Measurements from ENCODE around the gene HEPN1.

The HEPN1 gene

DNA sequence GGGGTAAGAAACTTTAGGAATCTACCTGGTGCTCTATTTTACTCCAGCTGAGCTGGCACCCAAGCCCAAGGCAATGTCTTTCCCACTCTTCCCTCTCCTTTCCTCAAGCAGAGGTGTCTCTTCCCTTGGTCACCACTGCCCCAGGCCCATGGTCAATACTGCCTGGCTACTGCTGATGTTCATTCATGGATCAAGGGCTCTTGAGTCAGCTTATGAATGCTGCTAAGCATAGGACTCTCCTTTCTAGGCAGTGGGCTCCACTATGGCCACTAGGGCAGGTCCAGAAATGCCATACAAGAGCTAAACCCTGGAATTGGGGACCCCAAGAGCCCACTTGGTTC, 2.7 kb upstream of the HEPN1 start:
- no peak for TF ChIP-seq POLR2A (IDR thresholded peaks at IDR 0.05; ENCODE audit: low read depth, low read length)
- no peak for TF ChIP-seq POLR2AphosphoS5 (IDR thresholded peaks at IDR 0.05; ENCODE audit: low read depth, low read length)
- no peak for TF ChIP-seq PAX5 (IDR thresholded peaks at IDR 0.05; ENCODE audit: insufficient read depth, low read length, severe bottlenecking)
- TF ChIP-seq TAF1 (IDR thresholded peaks at IDR 0.05; ENCODE audit: low read depth, low read length) = no peak
- DNase-seq (ENCODE audit: insufficient read length, low spot score) = no peak
- FAIRE-seq = no peak

DNA sequence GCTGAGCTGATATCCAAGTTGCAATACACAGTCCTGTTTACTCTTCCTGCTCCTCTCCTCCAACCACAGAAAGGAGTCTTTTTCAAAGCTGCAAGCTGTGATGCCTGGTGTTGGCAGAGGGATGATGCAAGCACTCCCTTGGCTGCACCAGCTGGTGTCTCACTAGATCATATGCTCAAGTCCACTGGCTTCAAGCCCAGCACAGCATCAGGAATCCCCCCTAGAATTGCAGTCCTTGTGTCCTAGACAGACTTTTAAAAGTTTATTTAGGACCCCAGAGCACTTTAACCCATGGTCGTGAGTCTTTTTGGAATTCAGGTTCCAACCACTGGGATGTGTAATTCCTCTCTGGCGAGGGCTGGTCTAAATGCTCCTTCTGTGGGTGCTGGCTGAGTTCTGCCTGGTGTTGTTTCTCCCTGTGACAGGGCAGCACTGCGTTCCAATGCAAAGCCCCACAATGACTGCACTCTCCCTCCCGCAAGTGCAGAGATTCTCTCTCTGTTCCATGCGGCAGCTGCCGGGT, 1.9 kb upstream of the HEPN1 start:
- FAIRE-seq = no peak
- TF ChIP-seq SPI1 (IDR thresholded peaks at IDR 0.05; ENCODE audit: low read depth, low read length) (no peak), TAF1 (IDR thresholded peaks at IDR 0.05; ENCODE audit: low read depth, low read length) (no peak), POU2F2 (IDR thresholded peaks at IDR 0.05; ENCODE audit: low read depth, low read length) (no peak), POLR2A (IDR thresholded peaks at IDR 0.05; ENCODE audit: low read depth, low read length) (no peak), PAX5 (IDR thresholded peaks at IDR 0.05; ENCODE audit: insufficient read depth, low read length, severe bottlenecking) (no peak), POLR2AphosphoS5 (IDR thresholded peaks at IDR 0.05; ENCODE audit: low read depth, low read length) (no peak)
- DNase-seq (ENCODE audit: insufficient read length, low spot score) = no peak

DNA sequence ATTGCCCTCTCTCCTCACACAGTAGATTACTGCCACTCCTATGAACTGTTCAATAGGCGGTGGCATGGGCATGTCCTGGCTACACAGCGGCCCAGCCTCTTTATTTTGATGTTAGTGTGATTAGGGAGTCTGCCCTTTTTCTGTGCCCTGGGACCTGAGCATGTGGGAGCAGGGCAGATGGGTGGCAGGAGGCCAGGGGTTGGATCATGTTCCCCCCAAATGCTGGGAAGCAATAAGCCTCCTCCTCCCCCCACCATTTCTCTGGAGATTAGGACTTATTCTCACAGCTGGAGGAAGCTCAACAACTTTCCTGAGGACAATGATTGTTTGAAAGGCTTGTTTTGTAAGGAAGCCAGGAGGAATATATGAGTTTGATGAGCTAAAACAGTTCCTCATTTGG, 848 bp downstream of the HEPN1 start:
- no peak for TF ChIP-seq POLR2AphosphoS5 (IDR thresholded peaks at IDR 0.05; ENCODE audit: low read depth, low read length)
- no peak for TF ChIP-seq TAF1 (IDR thresholded peaks at IDR 0.05; ENCODE audit: low read depth, low read length)
- DNase-seq (ENCODE audit: insufficient read length, low spot score) (no peak), FAIRE-seq (no peak)

DNA sequence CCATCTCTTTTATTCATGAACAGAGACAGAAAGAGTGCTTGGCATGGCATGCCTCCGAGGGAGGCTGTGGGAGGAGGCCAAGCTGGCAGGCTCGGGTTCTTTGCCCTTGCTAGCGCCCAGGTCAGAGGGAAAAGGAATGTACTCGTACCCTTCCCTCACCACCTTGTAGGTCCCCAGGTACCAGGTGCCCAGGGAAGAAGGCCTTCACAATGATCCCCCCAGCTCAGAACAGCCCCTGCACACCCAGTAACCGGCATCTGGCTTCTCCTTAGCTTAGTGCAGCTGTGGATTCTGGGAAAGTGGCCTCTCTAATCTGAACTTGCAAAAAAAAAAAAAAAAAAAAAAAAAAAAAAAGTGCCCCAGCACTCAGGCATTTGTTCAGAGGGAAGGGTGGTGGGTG, 1.3 kb downstream of the HEPN1 start:
- FAIRE-seq = no peak
- no peak for DNase-seq (ENCODE audit: insufficient read length, low spot score)
- TF ChIP-seq POU2F2 (IDR thresholded peaks at IDR 0.05; ENCODE audit: low read depth, low read length) (no peak), SPI1 (IDR thresholded peaks at IDR 0.05; ENCODE audit: low read depth, low read length) (no peak), POLR2A (IDR thresholded peaks at IDR 0.05; ENCODE audit: low read depth, low read length) (no peak), POLR2AphosphoS5 (IDR thresholded peaks at IDR 0.05; ENCODE audit: low read depth, low read length) (no peak), TAF1 (IDR thresholded peaks at IDR 0.05; ENCODE audit: low read depth, low read length) (no peak)

DNA sequence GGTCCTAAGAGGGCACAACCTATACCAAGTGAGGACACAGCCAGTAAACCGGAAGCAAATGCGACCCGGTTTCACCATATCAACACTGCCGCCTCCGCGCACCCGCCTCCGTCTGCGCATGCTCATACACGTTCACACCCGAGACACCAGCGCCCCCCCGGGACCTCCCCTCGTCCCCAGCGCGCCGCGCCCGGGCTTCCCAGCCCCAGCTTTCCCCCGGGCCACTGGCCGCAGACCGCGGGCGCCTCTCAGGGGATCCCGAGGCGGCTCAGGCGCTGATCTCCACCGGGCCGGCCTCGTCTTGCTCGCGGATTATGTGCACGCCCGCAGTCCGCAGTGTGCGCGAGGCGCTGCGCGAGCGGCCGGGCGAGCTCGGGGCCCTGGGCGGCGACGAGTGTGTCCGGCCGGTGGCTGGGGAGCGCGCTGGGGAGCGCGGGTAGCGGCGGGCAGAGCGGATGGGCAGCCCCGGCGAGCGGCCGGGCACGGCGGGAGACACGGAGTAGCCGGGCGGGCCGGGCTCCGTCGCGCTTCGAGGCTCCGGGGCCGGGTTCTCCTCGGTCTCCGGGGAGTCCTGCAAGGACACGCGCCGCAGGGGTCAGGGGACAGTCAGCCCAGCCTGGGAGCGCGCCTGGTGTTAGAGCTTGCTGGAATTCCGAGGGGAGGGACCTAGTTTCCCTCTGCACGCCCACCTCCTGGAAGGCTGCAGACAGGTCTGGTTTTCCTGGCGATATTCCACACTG, 2.0 kb downstream of the HEPN1 start:
- FAIRE-seq = no peak
- DNase-seq (ENCODE audit: insufficient read length, low spot score) = no peak

DNA sequence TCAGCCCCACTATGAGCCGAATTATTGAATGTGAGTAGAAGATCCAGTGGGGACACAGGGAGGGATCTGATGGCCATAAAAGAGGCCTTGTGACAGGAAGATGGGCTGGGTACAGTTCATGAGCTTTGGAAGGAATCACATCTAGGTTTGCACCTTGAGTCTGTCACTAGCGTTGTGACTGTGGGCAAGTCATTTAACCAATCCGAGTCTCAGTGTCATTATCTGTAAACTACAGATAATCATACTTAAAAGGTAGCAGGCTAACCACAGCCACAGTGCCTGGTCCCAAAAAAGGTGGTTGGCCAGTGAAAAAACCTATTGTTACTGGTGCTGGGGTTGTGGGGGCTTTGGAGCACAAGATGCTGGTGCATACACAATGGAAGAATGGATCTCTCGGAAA, 3.8 kb downstream of the HEPN1 start:
- FAIRE-seq (no peak), DNase-seq (ENCODE audit: insufficient read length, low spot score) (no peak)
- TF ChIP-seq SPI1 (IDR thresholded peaks at IDR 0.05; ENCODE audit: low read depth, low read length) = no peak
- no peak for TF ChIP-seq POLR2A (IDR thresholded peaks at IDR 0.05; ENCODE audit: low read depth, low read length)
- TF ChIP-seq PAX5 (IDR thresholded peaks at IDR 0.05; ENCODE audit: insufficient read depth, low read length, severe bottlenecking) = no peak
- no peak for TF ChIP-seq POLR2AphosphoS5 (IDR thresholded peaks at IDR 0.05; ENCODE audit: low read depth, low read length)
- no peak for TF ChIP-seq POU2F2 (IDR thresholded peaks at IDR 0.05; ENCODE audit: low read depth, low read length)
- TF ChIP-seq TAF1 (IDR thresholded peaks at IDR 0.05; ENCODE audit: low read depth, low read length) = no peak

More for the DNA sequence above, 2.0 kb downstream of the HEPN1 start:
- no peak for TF ChIP-seq SPI1 (IDR thresholded peaks at IDR 0.05; ENCODE audit: low read depth, low read length)
- no peak for TF ChIP-seq POU2F2 (IDR thresholded peaks at IDR 0.05; ENCODE audit: low read depth, low read length)
- TF ChIP-seq POLR2AphosphoS5 (IDR thresholded peaks at IDR 0.05; ENCODE audit: low read depth, low read length) = no peak
- TF ChIP-seq TAF1 (IDR thresholded peaks at IDR 0.05; ENCODE audit: low read depth, low read length) = no peak
- TF ChIP-seq POLR2A (IDR thresholded peaks at IDR 0.05; ENCODE audit: low read depth, low read length) = no peak
- TF ChIP-seq PAX5 (IDR thresholded peaks at IDR 0.05; ENCODE audit: insufficient read depth, low read length, severe bottlenecking) = no peak

DNA sequence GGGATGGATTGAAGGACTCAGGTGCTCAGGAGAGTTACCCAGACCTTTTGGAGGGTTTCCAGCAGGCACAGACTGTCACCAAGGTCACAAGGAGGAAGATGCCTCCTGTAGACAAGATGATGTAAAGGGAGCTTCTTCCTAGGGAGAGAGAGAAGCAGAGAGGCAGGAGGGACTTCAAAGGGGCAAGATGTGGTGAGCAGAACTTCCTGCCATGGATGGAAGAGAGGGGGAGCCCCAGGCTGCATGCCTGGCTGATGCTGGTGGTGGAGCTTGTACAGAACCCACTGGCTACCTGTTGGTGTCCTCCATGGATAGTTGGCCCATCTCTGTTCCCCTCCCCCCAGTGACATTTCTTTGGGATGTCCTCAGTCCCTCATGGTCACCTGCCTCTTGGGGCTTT, 4.2 kb downstream of the HEPN1 start:
- TF ChIP-seq POU2F2 (IDR thresholded peaks at IDR 0.05; ENCODE audit: low read depth, low read length) (no peak), SPI1 (IDR thresholded peaks at IDR 0.05; ENCODE audit: low read depth, low read length) (no peak), POLR2A (IDR thresholded peaks at IDR 0.05; ENCODE audit: low read depth, low read length) (no peak), POLR2AphosphoS5 (IDR thresholded peaks at IDR 0.05; ENCODE audit: low read depth, low read length) (no peak), PAX5 (IDR thresholded peaks at IDR 0.05; ENCODE audit: insufficient read depth, low read length, severe bottlenecking) (no peak), TAF1 (IDR thresholded peaks at IDR 0.05; ENCODE audit: low read depth, low read length) (no peak)
- no peak for DNase-seq (ENCODE audit: insufficient read length, low spot score)
- no peak for FAIRE-seq

DNA sequence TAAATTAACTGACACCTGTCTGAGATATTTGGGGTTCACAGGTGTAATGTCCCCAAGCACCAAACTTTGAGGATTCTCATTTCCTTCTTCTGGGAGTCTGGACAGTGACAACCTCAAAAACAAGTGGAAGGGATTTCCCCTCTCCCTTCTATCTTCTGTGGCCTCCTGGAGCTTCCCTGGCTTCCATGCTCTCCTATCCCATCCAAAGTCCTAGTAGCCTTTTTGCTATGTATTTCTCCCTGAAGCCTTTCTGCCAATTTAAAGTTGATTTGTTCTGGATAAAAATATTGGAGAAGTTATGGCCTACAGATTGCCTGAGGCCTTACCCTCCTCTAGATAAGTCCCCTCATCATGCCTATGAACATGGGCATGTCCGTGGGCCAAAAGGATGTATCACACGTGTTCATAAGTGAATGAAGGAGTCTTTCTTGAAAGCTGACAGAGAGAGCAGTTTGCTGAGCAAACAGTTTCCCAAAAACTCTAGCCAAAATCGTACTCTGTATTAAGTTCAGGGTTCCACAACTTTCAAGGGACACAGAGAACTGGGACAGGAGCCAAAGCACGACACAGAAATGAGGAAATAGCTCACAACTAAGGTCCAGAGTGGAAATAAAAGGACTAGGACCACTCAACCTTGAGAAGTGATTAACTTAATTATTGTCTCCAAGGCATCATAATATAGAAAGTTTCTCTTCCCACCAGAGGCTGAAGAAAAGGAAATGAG, 10.1 kb downstream of the HEPN1 start:
- DNase-seq (ENCODE audit: insufficient read length, low spot score) = no peak

DNA sequence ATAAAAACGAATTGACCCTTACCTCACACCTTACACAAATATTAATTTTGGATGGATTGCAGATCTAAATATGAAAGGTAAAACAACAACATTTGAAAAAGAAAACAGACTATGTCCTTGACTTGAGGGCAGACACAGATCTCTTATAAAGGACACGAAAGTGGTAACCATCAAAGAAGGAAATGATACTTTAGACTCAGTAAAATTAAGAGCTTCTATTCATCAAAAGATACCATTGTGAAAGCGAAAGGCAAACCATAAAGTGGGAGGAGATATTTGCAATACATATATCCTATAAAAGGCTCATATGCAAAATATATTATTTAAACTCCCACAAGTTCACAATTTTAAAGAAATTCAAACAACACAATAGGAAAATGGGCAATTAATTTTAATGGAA, 11.7 kb downstream of the HEPN1 start:
- DNase-seq (ENCODE audit: insufficient read length, low spot score) (no peak), FAIRE-seq (no peak)
- TF ChIP-seq TAF1 (IDR thresholded peaks at IDR 0.05; ENCODE audit: low read depth, low read length) (no peak), POLR2A (IDR thresholded peaks at IDR 0.05; ENCODE audit: low read depth, low read length) (no peak), PAX5 (IDR thresholded peaks at IDR 0.05; ENCODE audit: insufficient read depth, low read length, severe bottlenecking) (no peak), SPI1 (IDR thresholded peaks at IDR 0.05; ENCODE audit: low read depth, low read length) (peak; percentile 65), POLR2AphosphoS5 (IDR thresholded peaks at IDR 0.05; ENCODE audit: low read depth, low read length) (no peak), POU2F2 (IDR thresholded peaks at IDR 0.05; ENCODE audit: low read depth, low read length) (no peak)

More for the DNA sequence above, 10.1 kb downstream of the HEPN1 start:
- no peak for FAIRE-seq
- TF ChIP-seq POLR2AphosphoS5 (IDR thresholded peaks at IDR 0.05; ENCODE audit: low read depth, low read length) (no peak), POU2F2 (IDR thresholded peaks at IDR 0.05; ENCODE audit: low read depth, low read length) (no peak)
